Endometrial microvascular endothelial cells (primary cell): ENCODE measurements around the gene STPG4. TPM values are rescaled to one million over a fixed set of nuclear protein-coding genes. Genes with fewer than 3 reads are reported as not detected.
"Not testable (repeated sequence)": the region's sequence is repeated elsewhere in the genome, so short reads cannot be mapped to it uniquely, and the experiment has no call there.

Experiments used
- in situ Hi-C: cut with HindIII; loops from 2 replicates; pipeline ENCODE4 v1.10.0; 2017; ENCODE audit warnings: low sequenced_read_pairs, low pct_unique_long_range_greater_than_20kb; ENCODE audit errors: inconsistent ontology term
- total RNA-seq: library from RNA; depleted of rRNA; stranded (reverse); fragments of >200 nt; gene quantifications from one replicate; pipeline ENCODE4 v1.2.3, GENCODE V29; 2015; ENCODE audit errors: inconsistent ontology term

STPG4 gene
- total RNA-seq, 1 donor from 2014 or later, result not detected

GRCh38 chr2:47141520-47141919 is 13.6 kb downstream of the STPG4 start:
- in situ Hi-C loops, result no loop called here

- in situ Hi-C loops, result no loop called here
Observed at GRCh38 chr2:47134386-47135090, 20.6 kb downstream of the STPG4 start.

- in situ Hi-C loops, result no loop called here
Observed at GRCh38 chr2:47133046-47133445, 22.1 kb downstream of the STPG4 start.

GRCh38 chr2:47129191-47129706 is 25.9 kb downstream of the STPG4 start:
- in situ Hi-C loops, result no loop called here

- in situ Hi-C loops, result no loop called here
Observed at GRCh38 chr2:47128705-47129104, 26.4 kb downstream of the STPG4 start.

- in situ Hi-C loops, result no loop called here
Observed at GRCh38 chr2:47127862-47128543, 27.1 kb downstream of the STPG4 start.

GRCh38 chr2:47126783-47127182 is 28.3 kb downstream of the STPG4 start:
- in situ Hi-C loops, result no loop called here

GRCh38 chr2:47124740-47125139 is 30.4 kb downstream of the STPG4 start:
- in situ Hi-C loops, result not testable (repeated sequence)

- in situ Hi-C loops, result not testable (repeated sequence)
Observed at GRCh38 chr2:47120424-47120823, 34.7 kb downstream of the STPG4 start.

GRCh38 chr2:47119001-47119400 is 36.1 kb downstream of the STPG4 start:
- in situ Hi-C loops, result no loop called here

GRCh38 chr2:47118581-47118980 is 36.5 kb downstream of the STPG4 start:
- in situ Hi-C loops, result no loop called here

- in situ Hi-C loops, result no loop called here
Observed at GRCh38 chr2:47112665-47113435, 42.3 kb downstream of the STPG4 start.

- in situ Hi-C loops, result no loop called here
Observed at GRCh38 chr2:47109680-47110079, 45.4 kb downstream of the STPG4 start.

- in situ Hi-C loops, result no loop called here
Observed at GRCh38 chr2:47109007-47109375, 46.1 kb downstream of the STPG4 start.

- in situ Hi-C loops, result not testable (repeated sequence)
Observed at GRCh38 chr2:47108267-47109006, 46.7 kb downstream of the STPG4 start.

- in situ Hi-C loops, result not testable (repeated sequence)
Observed at GRCh38 chr2:47107201-47107600, 47.9 kb downstream of the STPG4 start.

GRCh38 chr2:47106231-47106630 is 48.9 kb downstream of the STPG4 start:
- in situ Hi-C loops, result not testable (repeated sequence)

GRCh38 chr2:47099712-47100111 is 55.4 kb downstream of the STPG4 start:
- in situ Hi-C loops, result not testable (repeated sequence)

GRCh38 chr2:47098953-47099352 is 56.2 kb downstream of the STPG4 start:
- in situ Hi-C loops, result no loop called here
